IMR-90 (cell line): ENCODE results near the gene HS6ST3. TPM values are rescaled to one million over a fixed set of nuclear protein-coding genes. Genes with fewer than 3 reads are reported as not detected.

Experiments
- ATAC-seq: fragments of 200-7000 bp; cut with Tn5 transposase; 2 replicates; pipeline ENCODE4 v1.9.1; 2020; ENCODE audit warnings: low read depth, mild to moderate bottlenecking, moderate library complexity
- BruUV-seq: library from RNA; stranded (reverse); fragments of 400-500 nt; replicated peaks from 2 replicates; lab custom pipeline; 2021; lab: Mats Ljungman, UMichigan
- CTCF ChIA-PET: fragments of 300-600 bp; formaldehyde crosslinking; extraction: SDS; loops from one replicate; lab custom pipeline; 2021; ENCODE audit warnings: antibody characterized with exemption; lab: Yijun Ruan, JAX
- POLR2A ChIA-PET: fragments of 300-600 bp; sonication (Branson Sonifier 250); formaldehyde crosslinking; loops from one replicate; lab custom pipeline; 2022; ENCODE audit warnings: antibody characterized with exemption; ENCODE audit not compliant: unreplicated experiment; lab: Charles Lee
- DNase-seq: peaks from one replicate; pipeline ENCODE4 v3.0.0; 2013
- H2AFZ ChIP-seq: replicated peaks from 2 replicates; pipeline ENCODE3; 2013; ENCODE audit warnings: low read length, mild to moderate bottlenecking; ENCODE audit not compliant: poor library complexity
- H2AK5ac ChIP-seq: 2 replicates; pipeline ENCODE4 v1.6.1; 2013; ENCODE audit warnings: low read depth, low read length, inconsistent platforms
- H2AK9ac ChIP-seq: replicated peaks from 2 replicates; pipeline ENCODE3; 2013; ENCODE audit warnings: mild to moderate bottlenecking, low read depth, low read length, moderate library complexity; ENCODE audit not compliant: poor library complexity
- H2BK120ac ChIP-seq: 2 replicates; pipeline ENCODE4 v1.6.1; 2013; ENCODE audit warnings: low read depth, low read length, inconsistent platforms
- H2BK15ac ChIP-seq: 3 replicates; pipeline ENCODE4 v1.6.1; 2013; ENCODE audit warnings: low read depth, low read length, inconsistent platforms
- H2BK20ac ChIP-seq: 2 replicates; pipeline ENCODE4 v1.6.1; 2013; ENCODE audit warnings: low read depth, mild to moderate bottlenecking, inconsistent platforms, low read length, moderate library complexity
- H2BK5ac ChIP-seq: 2 replicates; pipeline ENCODE4 v1.6.1; 2013; ENCODE audit warnings: mild to moderate bottlenecking, low read depth, low read length, inconsistent platforms; ENCODE audit not compliant: poor library complexity, severe bottlenecking
- H3K14ac ChIP-seq: replicated peaks from 2 replicates; pipeline ENCODE4 v1.6.1; 2013; ENCODE audit warnings: low read depth, low read length, inconsistent platforms
- H3K18ac ChIP-seq: 2 replicates; pipeline ENCODE4 v1.6.1; 2013; ENCODE audit warnings: low read depth, low read length, control low read depth
- H3K23ac ChIP-seq: 2 replicates; pipeline ENCODE4 v1.6.1; 2013; ENCODE audit warnings: low read depth, low read length, inconsistent platforms
- H3K27ac ChIP-seq: 2 replicates; pipeline ENCODE4 v1.5.1; 2013; ENCODE audit warnings: mild to moderate bottlenecking, control low read depth, low read length; ENCODE audit not compliant: insufficient read depth
- H3K27me3 ChIP-seq: 2 replicates; pipeline ENCODE4 v1.6.1; 2013; ENCODE audit warnings: low read length; ENCODE audit not compliant: control insufficient read depth, insufficient read depth
- H3K36me3 ChIP-seq: 2 replicates; pipeline ENCODE4 v1.6.1; 2013; ENCODE audit warnings: low read length, mixed read lengths; ENCODE audit not compliant: control insufficient read depth, insufficient read depth
- H3K4ac ChIP-seq: 2 replicates; pipeline ENCODE4 v1.6.1; 2013; ENCODE audit warnings: low read depth, low read length, inconsistent platforms
- H3K4me1 ChIP-seq: 2 replicates; pipeline ENCODE4 v1.6.1; 2013; ENCODE audit warnings: low read length, mixed read lengths; ENCODE audit not compliant: control insufficient read depth, insufficient read depth
- H3K4me2 ChIP-seq: 2 replicates; pipeline ENCODE4 v1.6.1; 2013; ENCODE audit warnings: low read depth, mild to moderate bottlenecking, control low read depth, low read length, moderate library complexity
- H3K4me3 ChIP-seq: 2 replicates; pipeline ENCODE4 v1.5.1; 2013; ENCODE audit warnings: low read depth, mild to moderate bottlenecking, control low read depth, low read length, moderate library complexity; ENCODE audit not compliant: insufficient read depth
- H3K56ac ChIP-seq: 2 replicates; pipeline ENCODE4 v1.6.1; 2013; ENCODE audit warnings: low read length, inconsistent platforms; ENCODE audit not compliant: insufficient read depth; ENCODE audit errors: extremely low read depth
- H3K79me1 ChIP-seq, 2 experiments: 2 replicates each; pipeline ENCODE4 v1.6.1; 2013; ENCODE audit warnings: low read length in 2 of 2, inconsistent platforms in 1 of 2, low read depth in 1 of 2
- H3K9ac ChIP-seq: 2 replicates; pipeline ENCODE4 v1.6.1; 2013; ENCODE audit warnings: low read depth, low read length, control low read depth
- H3K9me1 ChIP-seq: 2 replicates; pipeline ENCODE4 v1.6.1; 2013; ENCODE audit warnings: low read length, inconsistent platforms; ENCODE audit not compliant: insufficient read depth
- H3K9me3 ChIP-seq: 2 replicates; pipeline ENCODE4 v1.6.1; 2013; ENCODE audit warnings: low read length; ENCODE audit not compliant: control insufficient read depth, insufficient read depth
- H4K20me1 ChIP-seq: 2 replicates; pipeline ENCODE4 v1.6.1; 2013; ENCODE audit warnings: low read length, inconsistent platforms; ENCODE audit not compliant: insufficient read depth
- H4K5ac ChIP-seq: 2 replicates; pipeline ENCODE4 v1.6.1; 2013; ENCODE audit warnings: mild to moderate bottlenecking, low read depth, low read length, control low read depth
- H4K8ac ChIP-seq, 2 experiments: 2 replicates each; pipeline ENCODE4 v1.6.1; 2013; ENCODE audit warnings: low read depth in 2 of 2, low read length in 2 of 2, control low read depth in 1 of 2, inconsistent platforms in 1 of 2
- H4K91ac ChIP-seq: 2 replicates; pipeline ENCODE4 v1.6.1; 2013; ENCODE audit warnings: low read depth, low read length, inconsistent platforms; ENCODE audit not compliant: insufficient read depth
- BHLHE40 ChIP-seq: fragments of 150-350 bp; IDR thresholded peaks from 2 replicates; pipeline ENCODE4 v1.6.1; 2016; ENCODE audit warnings: mild to moderate bottlenecking, low read depth, low read length
- CEBPB ChIP-seq: IDR thresholded peaks from 2 replicates; pipeline ENCODE4 v1.6.1; 2012; ENCODE audit warnings: low read depth, low read length, improper control_type of control experiment
- CHD1 ChIP-seq: IDR thresholded peaks from 2 replicates; pipeline ENCODE4 v1.6.1; 2012; ENCODE audit warnings: low read depth, low read length, improper control_type of control experiment
- CTCF ChIP-seq: conservative IDR thresholded peaks from 2 replicates; pipeline ENCODE4 v1.5.1; 2012; ENCODE audit warnings: mild to moderate bottlenecking, low read depth, low read length, improper control_type of control experiment
- ELK1 ChIP-seq: fragments of 150-350 bp; IDR thresholded peaks from 2 replicates; pipeline ENCODE4 v1.6.1; 2016; ENCODE audit warnings: low read depth, mild to moderate bottlenecking, low read length, moderate library complexity, borderline replicate concordance
- FOS ChIP-seq: fragments of 150-350 bp; IDR thresholded peaks from 2 replicates; pipeline ENCODE4 v1.6.1; 2016; ENCODE audit warnings: low read depth, low read length
- MAFK ChIP-seq: IDR thresholded peaks from 2 replicates; pipeline ENCODE4 v1.6.1; 2012; ENCODE audit warnings: low read depth, low read length, improper control_type of control experiment
- MAZ ChIP-seq: IDR thresholded peaks from 2 replicates; pipeline ENCODE4 v1.6.1; 2012; ENCODE audit warnings: low read depth, mild to moderate bottlenecking, low read length, improper control_type of control experiment, moderate library complexity, borderline replicate concordance
- MXI1 ChIP-seq: IDR thresholded peaks from 2 replicates; pipeline ENCODE4 v1.6.1; 2012; ENCODE audit warnings: low read depth, mild to moderate bottlenecking, low read length, moderate library complexity, borderline replicate concordance
- NFE2L2 ChIP-seq: fragments of 150-350 bp; IDR thresholded peaks from 2 replicates; pipeline ENCODE4 v1.6.1; 2016; ENCODE audit warnings: low read depth, mild to moderate bottlenecking, low read length
- POLR2A ChIP-seq: IDR thresholded peaks from 2 replicates; pipeline ENCODE4 v1.6.1; 2012; ENCODE audit warnings: mild to moderate bottlenecking, low read depth, low read length
- RAD21 ChIP-seq: IDR thresholded peaks from 2 replicates; pipeline ENCODE4 v1.6.1; 2012; ENCODE audit warnings: low read length, improper control_type of control experiment
- RCOR1 ChIP-seq: IDR thresholded peaks from 2 replicates; pipeline ENCODE4 v1.6.1; 2012; ENCODE audit warnings: mild to moderate bottlenecking, low read length, improper control_type of control experiment; ENCODE audit not compliant: insufficient replicate concordance
- RFX5 ChIP-seq: IDR thresholded peaks from 2 replicates; pipeline ENCODE4 v1.8.0; 2012; ENCODE audit warnings: low read depth, mild to moderate bottlenecking, low read length, moderate library complexity
- SMC3 ChIP-seq: fragments of 150-350 bp; IDR thresholded peaks from 2 replicates; pipeline ENCODE4 v1.6.1; 2016; ENCODE audit warnings: low read depth, mild to moderate bottlenecking, antibody characterized with exemption, low read length, moderate library complexity
- USF2 ChIP-seq: fragments of 150-350 bp; IDR thresholded peaks from 2 replicates; pipeline ENCODE4 v1.6.1; 2017; ENCODE audit warnings: mild to moderate bottlenecking, antibody characterized with exemption, low read length, low read depth
- WGBS, 2 experiments: methylation state at CpG; one replicate each; pipeline versions ENCODE4 v1.1.5 to v1.1.7; 2013; ENCODE audit warnings: missing lambda C conversion rate in 2 of 2; ENCODE audit not compliant: insufficient read length in 1 of 2; ENCODE audit errors: extremely low coverage in 2 of 2; 5-methylcytosine and 5-hydroxymethylcytosine counted together
- dilution Hi-C: fragments of 300-500 bp; cut with HindIII; formaldehyde crosslinking; loops from one replicate; pipeline ENCODE4 v1.14.3; 2018; ENCODE audit warnings: low sequenced_read_pairs; ENCODE audit not compliant: unreplicated experiment
- in situ Hi-C: fragments of 300-500 bp; cut with MboI; formaldehyde crosslinking; loops from 3 replicates; pipeline ENCODE4 v1.14.3; 2019; ENCODE audit warnings: low sequenced_read_pairs, inconsistent platforms, mixed read lengths
- intact Hi-C: fragments of 100-400 bp; cut with micrococcal nuclease; formaldehyde crosslinking; loops from 2 replicates; pipeline ENCODE4 v1.10.0; 2022
- polyA plus RNA-seq, 3 experiments: library from polyadenylated mRNA; depleted of rRNA; stranded (reverse); fragments of >200 nt; gene quantifications; 2 replicates each; pipeline ENCODE4 v1.2.3, GENCODE V29; 2012; ENCODE audit warnings: low replicate concordance in 1 of 3
- total RNA-seq: library from RNA; depleted of rRNA; stranded (reverse); fragments of >200 nt; gene quantifications from 2 replicates; pipeline ENCODE4 v1.2.3, GENCODE V29; 2012

The HS6ST3 gene
- total and polyA plus RNA-seq, 2 of the 4 experiments (the other 2 are of a cell fraction), result not detected

- H3K4me2 ChIP-seq, result no peak overlapping the region
- H2AK5ac ChIP-seq, result no peak overlapping the region
- TF ChIP-seq POLR2A (no peak), SMC3 (no peak), FOS (no peak), RAD21 (no peak), MXI1 (no peak), USF2 (no peak), ELK1 (no peak), RCOR1 (no peak), BHLHE40 (no peak), CEBPB (no peak), CTCF (no peak), MAZ (no peak), RFX5 (no peak), CHD1 (no peak), MAFK (no peak), NFE2L2 (no peak)
- no peak overlapping the region for H3K9ac ChIP-seq
- no peak overlapping the region for H2BK5ac ChIP-seq
- H4K5ac ChIP-seq, result no peak overlapping the region
- no peak overlapping the region for H3K23ac ChIP-seq
- ChIA-PET POLR2A (no interaction called here), CTCF (no interaction called here)
- WGBS, 2 experiments, result 28% methylated on average over 3 of the region's 4 CpGs; no CpG with 5 or more reads in 1 of the 2 experiments
- H3K9me1 ChIP-seq, result no peaks in the 10 kb centered on the region
- no peak overlapping the region for H2BK120ac ChIP-seq
- intact Hi-C loops (no loop called here), dilution Hi-C loops (no loop called here), in situ Hi-C loops (no loop called here)
- BruUV-seq, result no TSS peak
- DNase-seq (no peak), ATAC-seq (no peak)
- no peak overlapping the region for H2BK20ac ChIP-seq
- peaks cover 10% of the 10 kb centered on the region; the same call in 1 of the 2 replicates for H3K9me3 ChIP-seq
- H4K8ac ChIP-seq, result no peak overlapping the region
- H3K18ac ChIP-seq, result no peak overlapping the region
- H3K27me3 ChIP-seq, result no peaks in the 10 kb centered on the region
- no peak overlapping the region for H2AK9ac ChIP-seq
- H3K4me1 ChIP-seq, result no peaks in the 10 kb centered on the region
- H3K56ac ChIP-seq, result no peak overlapping the region
- no peaks in the 10 kb centered on the region for H3K79me1 ChIP-seq
- H2AFZ ChIP-seq, result no peak overlapping the region
- H3K27ac ChIP-seq, result no peak overlapping the region
- no peak overlapping the region for H3K14ac ChIP-seq
- H2BK15ac ChIP-seq, result no peak overlapping the region
- no peak overlapping the region for H4K91ac ChIP-seq
- no peaks in the 10 kb centered on the region for H3K36me3 ChIP-seq
- no peaks in the 10 kb centered on the region for H4K20me1 ChIP-seq
- no peak overlapping the region for H3K4me3 ChIP-seq
- no peak overlapping the region for H3K4ac ChIP-seq
Observed at GRCh38 chr13:96492766-96493165, 402.9 kb downstream of the HS6ST3 start.
